GM12875 (cell line): Measurements from ENCODE around the gene GPATCH8.
A peak's percentile ranks its signal among the peaks of the same experiment; 100 is the strongest.

Source experiments
- H3K4me3 ChIP-seq: one replicate; pipeline ENCODE4 v1.5.1; 2011; ENCODE audit warnings: low read depth, low read length, control low read depth
- TF ChIP-seq, protein P1 (sequence below): IDR thresholded peaks from 2 replicates; pipeline ENCODE4 v1.5.1; 2011; ENCODE audit warnings: low read depth, mild to moderate bottlenecking, control low read depth, inconsistent platforms, low read length, moderate library complexity, borderline replicate concordance; ENCODE audit not compliant: insufficient read depth

The GPATCH8 gene

DNA sequence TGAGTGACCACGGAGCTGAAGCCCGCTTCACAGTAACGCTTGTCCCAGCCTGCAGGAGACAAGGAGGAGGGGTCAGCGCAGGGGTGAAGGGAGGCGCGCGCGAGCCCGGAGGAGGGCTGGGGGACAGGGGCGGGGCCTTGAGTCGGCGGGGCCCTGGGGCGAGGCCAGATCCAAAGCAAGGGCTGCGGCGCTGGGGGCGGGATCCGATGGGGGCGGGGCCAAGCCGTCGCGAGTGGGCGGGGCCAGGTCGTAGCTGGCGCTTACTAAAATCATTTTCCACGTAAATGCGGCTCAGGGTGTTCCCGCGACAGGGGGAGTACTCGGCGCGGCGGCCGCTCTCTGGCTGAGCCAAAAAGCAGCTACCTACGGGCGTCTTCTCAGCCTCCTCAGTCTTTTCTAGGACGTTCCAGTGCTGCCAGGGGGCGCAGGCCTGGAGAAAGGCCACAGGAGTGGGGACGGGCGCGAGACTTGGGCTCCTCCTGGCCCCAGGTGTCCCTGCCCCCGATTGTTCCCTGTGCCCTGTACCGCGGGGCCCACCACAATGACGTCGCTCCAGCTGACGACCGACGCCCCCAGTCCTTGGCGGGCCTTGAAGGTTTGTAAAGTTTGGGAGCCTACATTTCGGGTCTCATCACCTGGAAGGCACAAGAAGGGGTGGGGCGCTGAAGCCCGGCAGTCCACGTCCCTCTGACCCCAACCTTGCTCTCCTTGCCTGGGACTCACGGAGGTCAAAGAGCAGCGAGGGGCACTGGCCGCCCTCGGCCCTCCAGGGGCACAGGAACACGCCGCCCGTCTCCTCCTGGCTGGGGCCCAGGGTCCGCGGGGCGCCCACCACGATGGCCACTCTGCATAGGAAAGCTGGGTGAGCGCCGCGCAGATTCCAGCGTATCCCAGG lies 117.7 kb downstream of the GPATCH8 start:
- peak overlapping the region; percentile 33 for H3K4me3 ChIP-seq
- TF ChIP-seq, protein P1, sequence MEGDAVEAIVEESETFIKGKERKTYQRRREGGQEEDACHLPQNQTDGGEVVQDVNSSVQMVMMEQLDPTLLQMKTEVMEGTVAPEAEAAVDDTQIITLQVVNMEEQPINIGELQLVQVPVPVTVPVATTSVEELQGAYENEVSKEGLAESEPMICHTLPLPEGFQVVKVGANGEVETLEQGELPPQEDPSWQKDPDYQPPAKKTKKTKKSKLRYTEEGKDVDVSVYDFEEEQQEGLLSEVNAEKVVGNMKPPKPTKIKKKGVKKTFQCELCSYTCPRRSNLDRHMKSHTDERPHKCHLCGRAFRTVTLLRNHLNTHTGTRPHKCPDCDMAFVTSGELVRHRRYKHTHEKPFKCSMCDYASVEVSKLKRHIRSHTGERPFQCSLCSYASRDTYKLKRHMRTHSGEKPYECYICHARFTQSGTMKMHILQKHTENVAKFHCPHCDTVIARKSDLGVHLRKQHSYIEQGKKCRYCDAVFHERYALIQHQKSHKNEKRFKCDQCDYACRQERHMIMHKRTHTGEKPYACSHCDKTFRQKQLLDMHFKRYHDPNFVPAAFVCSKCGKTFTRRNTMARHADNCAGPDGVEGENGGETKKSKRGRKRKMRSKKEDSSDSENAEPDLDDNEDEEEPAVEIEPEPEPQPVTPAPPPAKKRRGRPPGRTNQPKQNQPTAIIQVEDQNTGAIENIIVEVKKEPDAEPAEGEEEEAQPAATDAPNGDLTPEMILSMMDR = no peak

DNA sequence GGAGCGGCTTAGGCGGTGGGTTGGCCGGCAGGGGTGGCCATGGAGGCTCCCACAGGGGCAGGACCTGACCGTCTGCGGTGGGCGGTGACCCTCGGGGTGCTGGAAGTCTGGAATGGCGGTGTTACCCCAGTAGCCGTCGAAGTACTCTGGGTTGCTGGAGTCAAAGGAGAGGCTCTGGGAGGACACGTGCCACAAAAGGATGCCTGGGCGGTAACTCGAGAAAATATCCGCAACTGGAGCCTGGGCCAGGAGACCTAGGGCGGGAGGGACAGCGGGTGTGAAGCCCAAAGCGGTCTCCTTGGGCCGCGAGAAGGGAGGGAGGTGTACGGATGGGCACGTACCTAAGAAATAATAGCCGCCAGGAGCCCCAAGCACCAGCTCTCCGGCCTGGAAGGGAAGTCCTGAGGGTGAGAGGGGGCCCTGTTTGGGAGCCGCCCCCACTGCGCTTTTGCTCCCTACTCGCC lies 118.4 kb downstream of the GPATCH8 start:
- peak overlapping the region; percentile 33 for H3K4me3 ChIP-seq
- TF ChIP-seq, protein P1 = no peak

DNA sequence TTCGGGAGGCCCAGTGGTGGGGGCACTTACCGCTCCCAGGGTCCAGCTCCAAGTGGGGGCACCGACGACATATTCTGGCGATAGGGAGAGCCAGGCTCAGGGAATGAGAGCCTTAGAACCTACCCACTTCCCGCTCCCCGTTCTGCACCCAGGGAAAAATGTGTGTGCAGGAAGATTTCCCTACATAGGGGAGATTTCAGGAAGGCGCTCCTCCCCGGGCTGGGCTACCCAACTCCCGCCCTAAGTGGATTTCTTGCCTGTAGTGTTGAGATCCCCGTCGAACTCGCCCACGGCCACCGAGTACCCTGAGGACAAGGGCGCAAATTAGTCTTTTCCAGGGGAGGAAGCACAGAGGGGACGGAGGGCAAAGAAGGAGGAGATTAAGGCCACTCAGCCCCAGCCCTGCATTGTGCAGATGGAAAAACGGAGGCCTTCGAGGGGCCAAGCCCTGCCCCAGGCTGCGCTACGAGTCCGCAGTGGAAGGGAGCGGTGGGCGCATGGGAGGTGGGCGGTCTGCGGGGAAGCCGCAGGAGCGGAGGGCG lies 118.9 kb downstream of the GPATCH8 start:
- H3K4me3 ChIP-seq = no peak overlapping the region
- TF ChIP-seq, protein P1 = no peak

DNA sequence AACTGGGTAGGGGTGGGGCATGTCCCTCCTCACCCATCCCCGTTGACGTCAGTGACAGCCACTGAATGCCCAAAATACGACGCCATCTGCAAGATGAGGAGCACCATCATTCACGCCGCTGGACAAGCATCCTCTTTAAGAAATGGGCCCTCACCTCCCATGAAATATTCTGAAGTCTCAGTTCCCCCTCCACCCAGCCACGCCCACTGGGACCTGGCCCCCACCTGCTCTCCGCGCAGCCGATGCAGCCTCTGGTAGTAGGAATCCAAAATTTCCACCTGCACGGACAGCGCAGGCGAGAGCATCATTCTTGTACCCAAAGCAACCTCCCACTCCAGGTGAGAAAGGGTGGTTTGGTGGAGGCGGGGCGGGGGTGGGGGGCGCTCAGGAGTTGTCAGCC lies 119.3 kb downstream of the GPATCH8 start:
- H3K4me3 ChIP-seq = no peak overlapping the region
- TF ChIP-seq, protein P1 = no peak

DNA sequence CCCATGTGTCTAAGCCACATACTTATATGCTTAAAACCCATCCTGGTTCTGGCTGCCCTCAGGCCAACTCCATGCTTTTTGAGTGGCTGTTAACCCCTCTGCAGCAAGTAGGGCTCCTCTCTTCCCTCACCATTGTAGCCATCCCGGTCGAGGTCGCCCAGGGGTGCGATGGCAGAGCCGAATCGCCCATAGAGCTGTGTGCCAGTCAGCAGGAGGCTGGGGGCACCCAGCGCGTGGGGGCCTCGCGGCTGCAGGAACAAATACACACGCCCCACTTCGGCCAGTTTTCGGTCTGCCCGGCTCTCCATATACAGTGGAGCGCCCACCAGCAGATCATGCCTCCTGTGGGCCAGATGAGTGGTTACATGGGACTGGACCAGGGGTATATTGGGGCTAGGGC lies 119.8 kb downstream of the GPATCH8 start:
- TF ChIP-seq, protein P1 = no peak
- no peak overlapping the region for H3K4me3 ChIP-seq

DNA sequence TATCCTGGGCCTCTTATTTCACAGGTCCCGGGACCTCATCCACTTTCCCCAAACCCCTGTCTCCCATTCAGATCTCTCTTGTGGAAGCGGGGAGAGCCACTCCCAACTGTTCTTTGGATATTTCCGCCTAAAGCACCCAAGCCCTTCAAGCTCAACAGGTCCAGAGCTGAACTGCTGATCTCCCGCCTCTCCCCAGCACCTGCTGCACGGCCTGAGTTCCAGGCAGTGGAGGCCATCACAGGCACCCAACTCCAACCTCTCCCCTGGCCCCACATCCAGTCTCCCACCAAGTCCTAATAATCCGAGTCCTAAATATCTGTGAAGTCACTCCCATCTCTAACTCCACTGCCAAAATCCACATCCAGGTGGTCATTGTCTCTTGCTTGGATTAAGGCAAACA lies 120.3 kb downstream of the GPATCH8 start:
- no peak overlapping the region for H3K4me3 ChIP-seq
- TF ChIP-seq, protein P1 = no peak

DNA sequence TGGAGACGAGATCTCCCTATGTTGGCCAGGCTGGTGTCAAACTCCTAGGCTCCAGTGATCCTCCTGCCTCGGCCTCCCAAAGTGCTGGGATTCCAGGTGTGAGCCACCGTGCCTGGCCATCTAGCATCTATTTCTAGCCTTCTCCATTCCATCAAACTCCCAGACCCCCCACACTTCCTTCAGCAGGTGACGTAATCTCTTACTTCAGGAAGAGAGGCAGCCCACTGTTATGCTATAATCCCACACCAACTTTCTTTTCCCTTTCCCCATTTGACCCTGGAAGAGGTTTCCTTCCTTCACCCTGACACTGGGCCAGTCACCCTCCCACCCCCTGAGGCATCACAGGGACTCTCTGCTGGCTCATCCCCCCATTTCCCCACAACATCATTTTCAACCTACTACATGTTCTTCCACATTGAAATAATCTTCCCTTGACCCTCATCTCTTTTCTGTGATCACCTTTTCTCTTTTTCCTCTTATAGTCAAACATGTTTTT lies 121.3 kb downstream of the GPATCH8 start:
- H3K4me3 ChIP-seq = no peak overlapping the region
- TF ChIP-seq, protein P1 = no peak
